OCI-LY1 (cell line): ENCODE data around the gene ADARB2.

Experiments
- EZH2 ChIP-seq: fragments of 200-600 bp; sonication (generic), shearing (Covaris generic); IDR thresholded peaks from 2 replicates; pipeline ENCODE4 v1.8.0; 2017; ENCODE audit warnings: borderline replicate concordance, mixed run types, mild to moderate bottlenecking, antibody characterized with exemption, low read length, moderate library complexity, mixed read lengths
- TF ChIP-seq, protein P1 (sequence below): fragments of 200-600 bp; sonication (generic), shearing (Covaris generic); IDR thresholded peaks from 2 replicates; pipeline ENCODE4 v1.5.1; 2017; ENCODE audit warnings: mild to moderate bottlenecking, antibody characterized with exemption, low read length, moderate library complexity, mixed read lengths

DNA sequence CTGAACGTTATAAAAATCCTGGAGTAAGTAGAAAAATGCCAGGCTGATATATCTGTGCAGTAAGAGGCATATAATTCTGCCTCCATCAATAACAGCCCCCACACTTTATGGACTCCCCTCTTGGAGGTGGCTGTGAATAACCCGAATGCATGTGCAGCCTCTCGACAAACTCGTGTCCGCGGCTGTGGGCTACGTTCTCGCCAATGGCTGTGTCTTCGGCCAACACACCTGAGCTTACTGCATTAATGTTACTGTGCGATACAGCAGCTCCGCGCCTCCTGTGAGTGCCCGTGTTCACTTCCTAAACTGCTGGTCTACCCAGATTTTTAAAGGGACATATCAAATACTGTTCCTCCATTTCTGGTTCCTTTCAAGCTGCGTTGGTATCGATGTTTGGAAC is 209.4 kb downstream of the ADARB2 start:
- TF ChIP-seq, protein P1, sequence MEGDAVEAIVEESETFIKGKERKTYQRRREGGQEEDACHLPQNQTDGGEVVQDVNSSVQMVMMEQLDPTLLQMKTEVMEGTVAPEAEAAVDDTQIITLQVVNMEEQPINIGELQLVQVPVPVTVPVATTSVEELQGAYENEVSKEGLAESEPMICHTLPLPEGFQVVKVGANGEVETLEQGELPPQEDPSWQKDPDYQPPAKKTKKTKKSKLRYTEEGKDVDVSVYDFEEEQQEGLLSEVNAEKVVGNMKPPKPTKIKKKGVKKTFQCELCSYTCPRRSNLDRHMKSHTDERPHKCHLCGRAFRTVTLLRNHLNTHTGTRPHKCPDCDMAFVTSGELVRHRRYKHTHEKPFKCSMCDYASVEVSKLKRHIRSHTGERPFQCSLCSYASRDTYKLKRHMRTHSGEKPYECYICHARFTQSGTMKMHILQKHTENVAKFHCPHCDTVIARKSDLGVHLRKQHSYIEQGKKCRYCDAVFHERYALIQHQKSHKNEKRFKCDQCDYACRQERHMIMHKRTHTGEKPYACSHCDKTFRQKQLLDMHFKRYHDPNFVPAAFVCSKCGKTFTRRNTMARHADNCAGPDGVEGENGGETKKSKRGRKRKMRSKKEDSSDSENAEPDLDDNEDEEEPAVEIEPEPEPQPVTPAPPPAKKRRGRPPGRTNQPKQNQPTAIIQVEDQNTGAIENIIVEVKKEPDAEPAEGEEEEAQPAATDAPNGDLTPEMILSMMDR = no peak
- no peak for TF ChIP-seq EZH2
